Stimulated activated CD8-positive, alpha-beta memory T cell treated with anti-CD3 and anti-CD28 coated beads, Interleukin-7, amount 100 ng/mL, for 48 hours (primary cell): ENCODE measurements around the gene BTAF1.
A peak's percentile ranks its signal among the peaks of the same experiment; 100 is the strongest.

Source experiments
- DNase-seq, 2 donors: peaks; one replicate each; pipeline ENCODE4 v3.0.0-alpha.2; 2020; ENCODE audit warnings: low read depth in 1 of 2; ENCODE audit errors: extremely low read depth in 1 of 2

Gene BTAF1

GRCh38 chr10:91907914-91908336 is 15.6 kb upstream of the BTAF1 start:
- no peak for DNase-seq

GRCh38 chr10:91908337-91909116 is 15.0 kb upstream of the BTAF1 start:
- DNase-seq: peak; percentile 58 to 71

GRCh38 chr10:91909117-91909677 is 14.4 kb upstream of the BTAF1 start, which contains the start of gene FGFBP3:
TSS of gene FGFBP3 (minus strand) at chr10:91909486. CDS start at chr10:91908969, 517 bp downstream.
- DNase-seq: no peak

- no peak for DNase-seq
These were observed 13.1 kb upstream of the BTAF1 start for GRCh38 chr10:91910467-91910866.

GRCh38 chr10:91919651-91920050 is 3.9 kb upstream of the BTAF1 start:
- no peak for DNase-seq

- no peak for DNase-seq
These were observed 847 bp downstream of the BTAF1 start for GRCh38 chr10:91924212-91925021.

GRCh38 chr10:91925022-91925320 is 1.4 kb downstream of the BTAF1 start:
- DNase-seq: no peak

GRCh38 chr10:91930939-91931338 is 7.4 kb downstream of the BTAF1 start:
- DNase-seq: no peak

- no peak for DNase-seq
These were observed 8.1 kb downstream of the BTAF1 start for GRCh38 chr10:91931526-91932190.

GRCh38 chr10:91932737-91933136 is 9.2 kb downstream of the BTAF1 start:
- DNase-seq: no peak

- DNase-seq: no peak
These were observed 12.3 kb downstream of the BTAF1 start for GRCh38 chr10:91935886-91936285.

- DNase-seq: no peak
These were observed 16.1 kb downstream of the BTAF1 start for GRCh38 chr10:91939653-91940052.

GRCh38 chr10:91941426-91941825 is 17.9 kb downstream of the BTAF1 start:
- DNase-seq: no peak

GRCh38 chr10:91944880-91945630 is 21.5 kb downstream of the BTAF1 start:
- no peak for DNase-seq

GRCh38 chr10:91953600-91954160 is 30.1 kb downstream of the BTAF1 start:
- DNase-seq: no peak

- no peak for DNase-seq
These were observed 31.5 kb downstream of the BTAF1 start for GRCh38 chr10:91955114-91955513.

- DNase-seq: no peak
These were observed 33.5 kb downstream of the BTAF1 start for GRCh38 chr10:91957091-91957490.

- DNase-seq: no peak
These were observed 45.7 kb downstream of the BTAF1 start for GRCh38 chr10:91969297-91969696.

- DNase-seq: no peak
These were observed 51.4 kb downstream of the BTAF1 start for GRCh38 chr10:91974960-91975359.

- DNase-seq: no peak
These were observed 51.9 kb downstream of the BTAF1 start for GRCh38 chr10:91975438-91975837.
